AG20443 (cell line): Measurements from ENCODE around the gene RAMP3.

Experiments
- DNase-seq: peaks from one replicate; pipeline ENCODE4 v3.0.0; 2012; ENCODE audit warnings: low spot score, mixed read lengths

Gene RAMP3

DNA sequence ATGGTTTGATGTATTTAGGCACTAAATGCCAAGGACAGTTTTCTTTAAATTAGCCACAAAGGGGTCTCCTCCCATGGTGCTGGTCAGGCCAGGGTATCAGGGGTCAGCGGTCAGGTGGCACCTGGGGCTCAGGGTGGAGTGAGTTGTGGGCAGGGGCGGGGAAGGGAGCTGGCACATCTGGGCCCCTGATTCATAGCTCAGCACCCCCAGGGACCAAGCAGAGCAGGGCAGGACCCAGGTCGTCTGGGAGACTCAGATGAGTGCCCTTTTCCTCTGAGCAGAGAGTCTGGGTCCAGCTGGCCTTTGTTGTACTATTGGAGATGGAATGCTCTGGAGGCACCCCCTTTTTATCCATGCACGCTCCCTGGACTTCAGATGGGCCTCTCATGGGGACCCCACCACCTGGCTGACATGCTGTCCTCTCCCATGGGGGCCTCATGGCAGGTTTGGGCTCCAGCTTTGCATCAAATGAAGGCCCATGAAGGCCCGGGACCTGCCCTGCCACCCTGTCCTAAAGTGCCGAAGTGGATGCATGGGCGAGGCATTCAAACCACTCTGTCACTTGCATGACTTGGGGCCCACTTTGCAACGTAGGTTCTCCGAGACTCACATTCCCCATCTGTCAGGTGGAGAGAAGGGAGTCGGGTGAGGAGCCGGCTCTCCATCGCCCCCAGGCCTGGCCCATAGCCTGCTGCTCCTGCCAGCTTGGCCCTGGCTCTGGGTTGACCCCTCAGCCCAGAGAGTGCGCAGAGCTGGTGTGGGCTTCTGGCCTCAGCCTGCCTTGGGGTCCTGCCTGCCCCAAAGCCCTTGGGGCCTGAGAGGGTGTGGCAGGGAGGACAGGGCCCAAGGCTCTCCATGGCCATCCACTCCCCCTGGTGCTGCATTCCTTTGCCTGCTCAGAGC is 66.4 kb downstream of the RAMP3 start:
- no peak for DNase-seq

DNA sequence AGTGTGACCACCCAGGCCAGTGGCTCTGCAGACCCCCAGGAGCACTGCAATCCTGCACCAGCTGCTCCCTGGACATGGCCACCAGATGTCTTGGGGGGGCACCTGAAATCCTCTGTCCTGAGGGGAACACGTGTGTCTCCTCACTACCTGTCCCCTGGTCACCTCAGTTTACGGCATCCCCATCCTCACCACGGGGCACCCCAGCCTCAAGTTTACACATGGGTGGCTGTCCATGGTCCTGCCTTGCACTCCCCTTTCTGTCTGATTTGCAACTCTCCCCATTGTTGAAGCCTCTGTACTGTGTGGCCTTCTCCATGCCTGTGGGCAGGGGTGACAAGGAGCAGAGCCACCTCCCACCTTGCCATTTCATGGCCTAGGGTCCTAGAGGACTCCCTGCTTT is 67.2 kb downstream of the RAMP3 start:
- DNase-seq, result no peak

DNA sequence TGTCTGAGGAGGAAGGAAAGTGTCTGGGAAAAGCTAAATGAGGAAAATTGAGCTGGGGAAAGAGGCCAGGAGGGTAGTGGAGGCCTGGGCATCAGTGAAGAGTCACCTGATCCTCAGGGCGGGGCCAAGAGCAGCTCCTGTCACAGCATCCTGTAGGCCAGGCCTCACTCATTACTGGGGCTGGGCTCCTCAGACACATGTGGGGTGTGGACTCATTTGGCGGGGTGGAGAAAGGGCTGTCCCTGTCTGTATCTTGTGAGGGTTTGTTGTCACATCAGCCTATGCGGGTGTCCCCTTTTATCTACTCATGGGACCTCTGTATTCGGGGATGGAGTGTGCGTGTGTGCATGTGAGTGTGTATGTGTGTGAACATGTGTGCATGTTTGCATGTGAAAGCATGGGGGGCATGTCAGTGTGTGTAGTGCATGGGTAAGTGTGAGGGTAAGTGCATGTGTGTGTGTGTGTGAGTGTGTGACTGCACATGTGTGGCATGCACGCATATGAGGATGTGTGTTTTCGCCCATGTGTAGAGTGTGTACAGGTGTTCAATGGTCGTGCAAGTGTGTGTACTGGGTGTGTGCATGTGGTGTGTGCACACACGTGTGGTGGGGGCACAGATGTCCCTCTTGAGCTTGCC is 67.8 kb downstream of the RAMP3 start:
- DNase-seq, result no peak

DNA sequence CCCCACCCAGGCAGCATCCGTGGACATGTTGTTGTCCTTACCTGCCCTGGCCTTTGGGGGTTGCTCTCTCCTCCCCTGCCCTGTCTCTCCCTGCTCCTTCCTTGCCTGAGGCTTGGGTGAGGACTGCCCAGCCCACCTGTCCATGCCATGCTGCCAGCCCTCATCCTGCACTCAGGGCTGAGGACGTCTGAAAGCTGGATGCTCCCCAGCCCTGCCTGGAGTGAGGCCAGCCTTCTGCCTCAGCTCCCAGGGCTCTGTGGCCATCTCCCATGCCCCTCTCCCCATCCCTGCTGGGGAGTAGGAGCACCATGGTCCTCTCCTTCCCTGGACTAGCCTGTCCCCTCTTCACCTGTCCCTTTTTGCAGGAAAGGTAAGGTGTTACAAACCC is 68.4 kb downstream of the RAMP3 start:
- no peak for DNase-seq

DNA sequence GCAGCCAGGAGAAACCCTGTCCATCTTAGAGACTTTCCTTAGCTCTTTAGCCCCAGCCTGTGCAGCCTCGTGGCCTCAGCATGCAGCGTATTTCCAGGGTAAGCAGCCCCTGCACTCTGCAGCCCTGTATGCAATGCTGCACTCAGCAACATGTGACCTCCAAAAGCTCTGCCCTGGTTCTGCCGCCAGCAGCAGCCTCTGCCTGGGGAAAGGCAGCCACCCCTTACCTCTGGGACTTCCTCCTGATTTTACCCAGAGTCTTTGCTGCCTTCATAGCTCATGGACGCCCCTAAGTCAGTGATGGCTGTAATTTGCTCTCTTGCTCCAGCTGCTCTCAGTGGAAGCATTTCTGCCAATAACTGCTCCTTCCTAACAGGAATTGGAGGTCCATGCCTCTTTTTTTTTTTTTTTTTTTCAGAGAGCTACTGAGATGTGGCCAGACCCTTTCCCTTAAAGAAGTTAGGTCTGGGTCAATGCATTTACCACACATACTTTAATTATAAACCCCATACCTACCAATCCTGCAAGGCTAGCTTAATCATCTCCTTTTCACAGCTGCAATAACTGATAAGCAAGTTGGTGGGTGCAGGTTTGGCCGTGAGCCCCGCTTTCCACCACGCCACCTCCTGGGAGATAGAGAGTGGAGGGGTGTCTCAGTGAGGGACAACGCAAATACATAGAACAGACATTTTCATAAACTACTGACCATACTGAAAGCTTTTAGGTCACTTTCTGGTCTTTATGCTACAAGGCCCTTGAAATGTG is 71.7 kb downstream of the RAMP3 start:
- DNase-seq, result no peak

DNA sequence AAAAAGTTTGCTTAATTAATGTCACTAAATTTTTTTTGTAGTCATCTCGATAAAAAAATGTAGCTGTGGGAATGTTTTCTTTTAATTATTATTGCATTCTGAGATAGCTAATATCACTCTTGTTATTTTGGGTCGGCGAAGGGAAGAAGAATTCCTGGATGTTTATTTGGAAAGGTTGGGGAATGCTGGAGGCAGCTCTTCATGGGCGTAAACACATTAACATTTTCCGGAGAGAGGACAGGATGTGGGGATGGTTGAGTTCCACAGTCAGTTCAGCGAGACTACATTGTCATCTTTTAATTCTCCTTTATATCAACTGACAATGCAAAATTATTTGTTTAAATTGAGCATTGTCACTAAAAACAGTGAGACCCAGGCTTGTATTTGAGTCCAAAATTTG is 72.5 kb downstream of the RAMP3 start:
- no peak for DNase-seq

DNA sequence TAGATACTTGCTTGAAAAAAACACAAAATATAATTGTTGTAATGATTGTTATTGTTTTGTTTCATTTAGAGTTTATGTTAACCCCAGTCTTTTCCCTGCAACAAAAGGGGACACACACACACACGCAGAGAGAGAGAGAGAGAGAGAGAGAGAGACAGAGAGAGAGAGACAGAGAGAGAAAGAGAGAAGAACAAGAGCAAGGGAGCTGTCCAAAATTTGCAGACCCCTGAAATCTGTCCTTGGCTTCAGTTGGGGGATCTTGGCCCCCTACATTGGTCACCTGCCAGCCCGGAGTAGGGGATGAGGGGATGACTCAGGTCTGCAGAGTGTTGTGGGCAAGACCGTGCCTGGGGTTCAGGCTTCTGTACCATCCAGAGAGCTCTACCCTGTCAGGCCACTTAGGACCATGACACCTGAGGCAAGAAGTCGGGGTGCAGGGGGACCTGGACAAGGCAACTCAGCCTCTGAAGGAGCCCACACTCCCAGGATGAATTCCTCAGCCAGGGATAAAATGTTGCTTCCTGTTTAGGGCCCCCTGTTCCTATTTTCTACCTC is 73.1 kb downstream of the RAMP3 start:
- DNase-seq, result no peak

DNA sequence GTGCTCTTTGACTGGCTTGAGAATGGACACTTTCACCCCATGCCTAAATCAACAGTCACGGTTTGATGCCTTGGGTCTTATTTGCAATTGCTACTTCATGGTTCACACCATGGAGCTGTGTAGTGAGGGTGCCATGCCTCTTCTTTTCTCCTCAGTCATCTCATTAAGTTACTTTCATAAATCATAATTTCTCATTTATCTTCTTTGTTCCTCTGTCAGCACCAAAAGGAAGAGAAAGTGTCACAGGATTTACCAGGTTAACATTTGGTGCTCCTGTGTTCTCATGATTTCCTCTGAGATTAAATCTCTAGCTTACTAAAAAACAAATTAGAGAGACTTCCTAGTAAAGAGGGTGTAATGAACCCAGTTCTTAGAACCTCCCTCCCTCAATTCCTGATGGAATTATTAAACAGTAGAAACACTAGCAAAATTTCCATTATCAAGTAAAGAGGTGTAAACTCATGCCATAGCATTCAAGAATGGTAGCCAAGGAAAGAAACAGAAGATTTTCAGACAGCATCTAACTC is 75.7 kb downstream of the RAMP3 start:
- DNase-seq, result no peak
